GM15510 (cell line): ENCODE results near the gene ITFG2.

Experiments used
- POLR2A ChIP-seq: IDR thresholded peaks from 3 replicates; pipeline ENCODE4 v1.6.1; 2011; ENCODE audit warnings: borderline replicate concordance; ENCODE audit not compliant: insufficient read length; ENCODE audit errors: extremely low read depth

ITFG2 gene

DNA sequence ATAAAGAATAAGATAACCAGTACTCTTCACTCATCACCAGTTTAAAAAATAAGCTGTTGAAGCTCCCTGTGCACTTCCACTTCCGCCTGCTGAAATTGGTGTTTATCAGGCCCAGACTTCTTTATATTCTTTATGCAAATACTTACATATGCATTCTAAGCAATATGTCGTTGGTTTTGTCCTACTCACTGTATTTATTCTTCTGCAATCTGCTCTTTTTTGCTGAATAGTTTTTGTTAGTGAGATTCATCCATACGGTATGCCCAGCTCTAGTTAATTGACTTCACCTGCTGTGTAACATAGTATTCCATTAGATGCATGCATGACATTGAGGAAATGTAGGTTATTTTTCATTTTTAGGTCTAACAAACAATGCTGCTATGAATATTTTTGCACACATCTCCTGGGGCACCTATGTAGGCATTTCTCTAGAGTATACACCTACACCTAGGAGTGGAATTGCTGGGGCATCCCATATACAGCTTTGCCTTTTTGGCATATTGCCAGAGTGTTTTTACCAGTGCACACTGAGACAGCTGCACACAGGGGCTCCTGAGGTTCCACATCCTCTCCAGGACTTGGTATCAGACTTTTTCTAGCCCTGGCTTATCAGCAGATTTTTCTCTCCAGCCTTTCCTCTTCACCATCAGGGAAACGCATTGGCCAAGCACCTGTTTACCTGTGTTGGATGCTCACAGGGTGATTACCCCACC lies 23.4 kb downstream of the ITFG2 start:
- TF ChIP-seq POLR2A: no peak

DNA sequence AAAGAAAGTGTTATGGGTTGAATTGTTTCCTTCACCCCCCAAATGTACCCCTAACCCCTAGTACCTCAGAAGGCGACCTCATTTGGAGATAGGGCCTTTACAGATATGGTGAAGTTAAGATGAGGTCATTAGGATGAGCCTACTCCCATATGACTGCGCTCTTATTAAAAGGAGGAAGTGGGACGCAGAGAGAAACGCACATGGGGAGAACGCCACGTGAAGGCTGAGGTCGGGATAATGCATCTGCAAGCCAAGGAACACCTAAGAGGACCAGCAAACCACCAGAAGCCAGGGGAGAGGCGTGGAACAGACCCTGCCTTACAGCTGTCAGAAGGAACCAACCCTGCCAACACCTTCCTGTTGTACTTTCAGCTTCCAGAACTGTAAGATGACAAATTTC lies 24.1 kb downstream of the ITFG2 start:
- TF ChIP-seq POLR2A: no peak

DNA sequence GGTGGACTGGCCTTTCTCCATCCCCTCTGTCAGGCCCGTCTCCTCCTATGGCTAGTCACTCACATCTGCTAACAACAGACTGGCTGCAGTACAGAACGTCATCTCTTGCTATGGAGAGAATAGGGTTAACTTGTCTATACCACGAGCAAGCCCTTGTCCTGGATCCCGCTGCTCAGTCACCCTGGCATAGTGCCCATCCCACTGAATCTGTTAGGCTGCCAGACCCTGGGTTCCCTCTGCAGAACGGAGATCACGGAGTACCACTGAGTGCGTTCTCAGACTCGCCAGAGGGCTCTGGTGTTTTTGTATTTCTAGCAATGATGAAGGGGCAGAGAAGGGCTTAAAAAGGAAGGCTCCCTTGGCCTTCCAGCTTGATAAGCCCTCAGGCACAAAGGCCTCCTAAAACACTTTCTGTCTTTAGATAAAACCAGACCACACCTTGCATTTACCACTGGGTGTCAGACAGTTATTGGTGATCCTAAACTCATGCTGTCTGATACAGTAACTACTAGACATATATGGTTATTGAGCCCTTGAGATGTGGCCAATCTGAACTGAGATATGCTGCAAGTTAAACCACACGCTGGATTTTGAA lies 28.7 kb downstream of the ITFG2 start:
- TF ChIP-seq POLR2A: no peak

DNA sequence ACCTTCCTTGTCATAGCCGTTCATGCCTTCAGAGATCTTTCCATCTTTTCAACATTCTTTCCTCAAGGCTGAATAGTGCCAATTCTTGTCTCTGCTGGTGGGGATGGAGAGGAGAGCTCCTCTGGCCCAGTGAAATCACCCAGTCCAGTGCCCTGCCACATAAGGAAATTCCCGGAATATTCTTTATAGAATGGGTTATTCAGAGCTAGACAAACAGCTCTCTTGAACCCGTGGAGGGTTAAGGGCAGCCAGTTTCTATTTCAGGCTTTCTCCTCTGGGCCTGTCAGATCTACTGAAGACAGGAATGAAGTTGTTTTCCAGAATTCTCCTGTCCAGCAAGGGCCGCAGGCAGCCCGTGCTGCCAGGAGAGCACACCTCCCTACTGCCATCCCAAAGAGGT lies 30.5 kb downstream of the ITFG2 start:
- no peak for TF ChIP-seq POLR2A

DNA sequence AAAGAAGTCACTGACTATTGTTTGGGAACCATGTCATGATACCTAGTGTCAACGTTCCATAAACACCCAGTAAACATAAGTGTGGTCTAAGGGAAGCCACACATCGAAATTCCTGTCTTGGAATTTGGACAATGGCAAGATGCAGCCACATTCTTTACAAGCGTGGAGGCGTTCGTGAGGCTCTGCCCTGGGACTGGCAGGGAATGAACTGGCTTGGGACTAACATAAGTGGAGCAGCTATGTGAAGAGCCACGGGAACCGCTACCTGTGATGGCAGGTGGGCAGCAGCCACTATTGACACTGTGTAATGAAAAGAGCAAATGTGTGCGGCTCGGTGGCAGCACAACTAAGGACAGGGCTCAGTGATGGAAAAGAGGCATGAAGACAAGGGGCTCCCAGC lies 32.3 kb downstream of the ITFG2 start:
- no peak for TF ChIP-seq POLR2A

DNA sequence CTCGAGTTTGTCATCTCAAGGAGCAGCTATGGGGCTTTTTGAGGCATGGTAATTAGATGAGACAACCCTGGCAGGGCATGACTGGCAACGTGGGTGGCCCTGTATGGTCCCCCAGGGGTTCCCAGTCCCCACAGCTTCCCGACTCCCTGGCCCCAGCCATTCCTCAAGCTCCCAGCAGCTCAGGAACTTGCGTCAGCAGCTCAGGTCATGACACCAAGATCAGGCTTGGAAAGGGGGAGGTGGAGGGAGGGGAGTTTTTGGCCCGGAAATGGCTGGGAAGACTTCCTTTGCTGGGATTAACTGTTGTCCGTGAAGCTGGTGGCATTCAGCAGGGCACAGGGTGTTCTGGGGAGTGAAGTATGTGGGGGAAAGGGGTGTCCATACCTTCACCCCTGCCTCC lies 32.8 kb downstream of the ITFG2 start:
- no peak for TF ChIP-seq POLR2A

DNA sequence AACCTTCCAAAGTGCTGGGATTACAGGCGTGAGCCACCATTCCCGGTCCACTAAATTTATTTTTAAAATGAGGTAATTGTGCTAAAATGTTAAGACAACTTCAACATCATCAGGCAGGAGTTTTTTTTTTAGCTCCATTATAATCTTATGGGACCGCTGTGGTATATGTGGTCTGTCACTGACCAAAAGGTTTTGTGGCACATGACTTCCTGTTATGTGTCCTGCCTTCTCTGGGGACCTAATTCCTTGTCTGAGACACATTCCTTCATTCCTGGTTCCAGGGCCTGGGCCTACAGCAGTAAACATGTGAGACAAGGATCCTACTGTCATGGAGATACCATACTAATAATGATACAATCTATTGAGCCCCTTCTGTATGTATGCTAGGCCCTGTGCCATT lies 39.5 kb downstream of the ITFG2 start:
- TF ChIP-seq POLR2A: no peak

DNA sequence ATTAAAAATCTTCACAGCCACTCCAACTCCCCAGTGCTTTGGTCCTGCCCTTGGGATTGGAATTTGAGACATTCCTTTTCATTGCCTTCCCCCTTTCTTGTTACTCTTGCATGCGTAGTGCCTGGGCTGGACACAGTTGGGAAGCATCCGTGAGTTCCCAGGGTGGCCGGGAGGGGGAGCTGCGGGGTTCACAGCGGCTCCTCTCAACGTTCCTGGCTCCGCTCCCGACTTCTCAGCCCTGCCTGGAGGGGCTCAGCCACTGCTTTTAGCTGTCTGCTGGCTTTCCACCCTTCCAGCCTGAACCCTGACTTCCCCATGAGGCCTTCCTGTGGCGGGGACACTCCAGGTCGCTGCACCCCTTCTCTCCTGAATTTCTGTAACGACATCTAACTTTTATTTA lies 41.2 kb downstream of the ITFG2 start:
- TF ChIP-seq POLR2A: no peak

DNA sequence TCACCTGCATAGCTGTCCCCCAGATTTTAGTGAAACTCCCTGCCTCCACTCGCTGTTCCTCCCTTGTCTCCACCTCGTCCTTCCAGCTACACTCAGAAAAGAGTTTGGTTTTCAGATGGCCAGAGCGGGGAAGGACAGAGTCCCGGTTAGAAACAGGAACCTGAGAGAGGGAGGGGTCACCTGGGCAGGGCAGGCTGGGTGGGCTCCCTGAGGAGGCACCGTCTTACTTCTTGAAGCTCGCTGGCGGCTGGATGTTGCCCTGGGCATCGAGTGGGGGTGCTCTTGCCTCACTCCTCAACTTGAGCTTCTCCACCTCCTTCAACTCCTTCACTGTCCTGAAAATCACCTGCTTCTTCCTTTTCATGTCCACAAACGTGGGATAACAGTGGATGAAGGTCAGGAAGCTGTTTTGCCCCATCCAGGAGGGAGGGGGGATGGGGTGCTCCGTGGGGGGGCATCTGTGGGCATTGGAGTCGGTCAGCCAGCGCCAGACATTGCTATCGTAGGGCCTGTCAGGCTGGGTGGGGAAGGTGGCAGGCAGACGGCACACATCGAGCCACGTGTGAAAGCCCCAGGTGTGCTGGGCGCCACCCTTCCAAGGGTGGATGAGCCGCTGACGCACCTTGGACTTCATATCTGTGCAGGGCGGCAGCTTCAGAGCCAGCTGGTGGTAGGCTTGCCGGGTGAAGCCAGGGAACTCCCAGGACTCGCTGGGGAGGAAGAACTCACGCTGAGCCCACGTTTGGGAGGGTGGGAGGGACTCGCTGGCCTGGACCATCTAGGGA lies 42.4 kb downstream of the ITFG2 start:
- no peak for TF ChIP-seq POLR2A

DNA sequence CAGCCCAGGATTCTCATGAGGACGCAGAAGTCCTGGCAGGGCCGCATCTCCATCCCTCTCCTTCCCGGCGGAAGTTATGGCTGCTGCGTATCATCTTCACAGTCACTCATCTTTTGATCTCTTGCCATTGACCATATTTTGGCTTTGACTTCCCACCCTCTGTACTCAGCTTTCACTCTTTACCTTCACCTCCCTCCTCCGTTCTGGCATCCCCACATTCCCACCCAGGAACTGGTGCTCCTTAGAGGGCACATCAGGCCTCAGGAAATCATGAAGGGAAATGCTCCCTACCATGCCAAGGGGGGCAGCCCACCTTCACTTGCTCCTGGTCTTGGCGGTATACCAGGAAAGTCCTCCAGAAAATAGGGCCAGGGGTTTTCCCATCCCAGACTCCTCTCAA lies 43.1 kb downstream of the ITFG2 start:
- TF ChIP-seq POLR2A: no peak

DNA sequence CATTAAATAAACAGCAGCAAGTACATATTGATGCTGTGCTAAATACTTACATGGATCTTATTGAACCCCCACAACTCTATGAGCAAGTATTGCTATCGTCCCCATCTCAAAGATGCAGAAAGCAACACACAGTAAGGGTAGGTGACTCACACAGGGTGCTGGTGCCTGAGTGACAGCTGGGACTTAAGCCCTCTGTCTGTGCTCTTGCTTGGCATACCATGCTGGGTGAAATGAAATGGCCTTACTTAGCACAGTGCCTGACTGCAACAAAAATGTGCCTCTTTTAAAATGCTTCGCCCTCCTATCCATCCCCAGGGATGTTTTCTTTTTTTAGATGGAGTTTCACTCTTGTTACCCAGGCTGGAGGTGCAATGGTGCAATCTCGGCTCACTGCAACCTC lies 43.6 kb downstream of the ITFG2 start:
- no peak for TF ChIP-seq POLR2A

DNA sequence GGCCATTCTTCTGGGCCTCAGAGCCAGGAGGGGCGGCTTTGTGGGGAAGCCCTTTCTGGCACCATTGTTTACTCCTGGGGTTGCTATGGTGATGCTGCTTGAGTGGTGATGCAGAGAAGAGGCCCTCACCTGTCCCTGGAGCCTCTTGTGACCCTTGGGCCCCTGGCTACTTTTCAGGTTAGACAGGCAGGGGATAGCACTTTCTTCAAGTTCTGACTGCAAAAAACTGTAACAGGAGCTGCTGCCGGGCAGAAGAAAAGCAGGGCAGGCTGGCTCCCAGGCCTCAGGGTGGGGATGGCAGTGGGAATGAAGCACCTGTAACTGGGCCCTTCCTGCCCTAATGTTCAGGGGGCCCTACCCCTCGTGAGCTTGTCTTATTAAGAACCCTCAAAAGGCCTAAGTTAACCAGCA lies 44.6 kb downstream of the ITFG2 start, which contains the start of gene TEX52:
TEX52 (minus strand) TSS at position 19 of the 411 bp plus-strand sequence; CDS start at position 6, 13 bp downstream.
- TF ChIP-seq POLR2A: no peak

DNA sequence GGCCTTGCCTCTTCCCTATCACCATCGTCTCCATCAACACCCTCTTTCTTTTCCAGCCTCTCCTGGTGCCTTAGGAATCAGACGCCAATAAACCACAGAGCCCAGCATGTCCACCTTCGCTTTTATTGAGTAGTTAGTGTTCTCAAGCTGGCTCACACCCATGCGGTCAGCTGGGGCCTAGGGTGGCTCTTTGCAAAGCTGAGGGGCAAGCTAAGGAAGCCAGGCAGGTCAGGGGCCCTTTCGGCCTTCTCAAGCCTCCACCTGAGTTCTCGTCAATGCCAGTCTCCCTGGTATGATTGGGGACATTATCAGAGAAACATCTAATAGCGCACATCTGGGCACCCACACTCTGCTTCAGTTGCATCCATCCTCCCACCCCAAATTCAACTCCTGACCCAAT lies 45.1 kb downstream of the ITFG2 start:
- no peak for TF ChIP-seq POLR2A

DNA sequence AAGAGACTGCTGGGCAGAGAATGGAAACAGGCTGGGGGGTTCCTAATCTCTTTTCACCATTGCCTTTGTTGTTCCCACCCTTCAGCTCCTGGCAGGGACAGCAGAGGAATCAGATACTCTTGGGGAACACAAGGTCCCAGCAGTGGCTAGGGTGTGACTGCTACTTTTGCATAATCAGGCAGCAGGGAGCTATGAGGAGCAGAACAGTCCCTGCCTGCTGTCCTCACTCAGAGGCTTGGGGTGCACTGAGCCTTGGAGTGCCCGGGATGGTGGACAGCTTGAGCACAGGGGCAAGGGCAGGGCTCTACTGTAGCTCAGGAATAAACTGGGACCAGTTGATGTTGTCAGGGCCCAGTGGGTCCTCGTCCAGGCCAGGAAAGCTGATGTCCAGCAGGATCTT lies 45.9 kb downstream of the ITFG2 start:
- TF ChIP-seq POLR2A: no peak

DNA sequence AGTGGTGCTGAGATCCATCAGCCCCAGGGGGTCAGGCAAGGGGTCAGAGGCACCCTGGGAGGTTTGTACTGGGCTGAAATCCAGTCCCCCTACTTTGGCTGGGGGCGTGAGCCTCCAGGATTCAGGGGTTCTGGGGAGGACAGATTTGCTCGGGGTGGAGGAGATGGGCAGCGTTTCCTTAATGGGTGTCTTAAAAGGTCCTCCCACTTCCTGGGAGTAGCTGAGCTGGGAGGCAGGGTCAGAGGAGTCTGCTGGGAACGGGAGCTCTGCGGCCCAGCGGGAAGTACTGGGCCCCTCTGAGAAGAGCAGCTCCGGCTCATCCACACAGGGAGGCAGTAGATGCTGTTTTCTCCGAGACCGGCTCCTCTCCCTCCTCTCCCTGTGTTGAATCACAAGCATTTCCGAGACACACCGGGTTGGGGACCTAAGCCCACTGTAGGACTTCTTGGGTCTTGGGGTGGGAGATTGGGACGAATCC lies 46.5 kb downstream of the ITFG2 start:
- no peak for TF ChIP-seq POLR2A
